Vagina (tissue), 2 donors: ENCODE results near the gene MRPL1.

Source experiments
- CTCF ChIP-seq, 3 experiments: fragments of 450-650 bp in 2 of 3; fragments of 200-600 bp in 1 of 3; sonication (generic) in 1 of 3; IDR thresholded peaks; one replicate each; pipeline ENCODE4 v1.5.1; 2017 to 2019; ENCODE audit warnings: antibody characterized with exemption in 3 of 3, mild to moderate bottlenecking in 2 of 3, moderate library complexity in 2 of 3
- POLR2A ChIP-seq, 2 donors: fragments of 450-650 bp; IDR thresholded peaks; one replicate each; pipeline ENCODE4 v1.6.1; 2017; ENCODE audit warnings: antibody characterized with exemption in 2 of 2, mild to moderate bottlenecking in 2 of 2, moderate library complexity in 2 of 2
- POLR2AphosphoS5 ChIP-seq, 2 donors: sonication (generic); formaldehyde crosslinking; IDR thresholded peaks; one replicate each; pipeline ENCODE4 v1.9.0; 2017; ENCODE audit warnings: antibody characterized with exemption in 2 of 2, mild to moderate bottlenecking in 2 of 2, low read depth in 1 of 2; ENCODE audit not compliant: insufficient read depth in 1 of 2

- TF ChIP-seq POLR2A (IDR thresholded peaks at IDR 0.05) (no peak), CTCF (IDR thresholded peaks at IDR 0.05) (no peak), POLR2AphosphoS5 (IDR thresholded peaks at IDR 0.05; ENCODE audit: insufficient read depth in 1 of 2, low read depth in 1 of 2) (no peak)
Measured at GRCh38 chr4:77859256-77859655, 3.4 kb upstream of the MRPL1 start.
